Measurements from ENCODE around the gene KIF26A.

KIF26A gene

GRCh38 chr14:104192883-104193245 is 54.5 kb downstream of the KIF26A start:
- H3K4me1 ChIP-seq (ENCODE audit: low read length) = no peaks in the 10 kb centered on the region
- H3K4me3 ChIP-seq (ENCODE audit: low read length) = no peak overlapping the region
- H3K27ac ChIP-seq (ENCODE audit: low read length) = no peak overlapping the region
- no peak overlapping the region for H2AFZ ChIP-seq (ENCODE audit: low read depth, low read length)
- H3K4me2 ChIP-seq (ENCODE audit: low read length) = no peak overlapping the region
- H4K20me1 ChIP-seq (ENCODE audit: insufficient read depth, low read length) = no peaks in the 10 kb centered on the region
- H3K9ac ChIP-seq (ENCODE audit: low read length) = no peak overlapping the region
- H3K79me2 ChIP-seq (ENCODE audit: low read length) = no peaks in the 10 kb centered on the region
- H3K27me3 ChIP-seq (ENCODE audit: low read depth, low read length) = peaks cover 5% of the 10 kb centered on the region; the same call in 1 of the 2 replicates
- no peaks in the 10 kb centered on the region for H3K9me3 ChIP-seq (ENCODE audit: insufficient read depth, low read length)
- H3K36me3 ChIP-seq (replicated peaks; ENCODE audit: low read depth, low read length) = no peaks in the 10 kb centered on the region
- TF ChIP-seq EZH2phosphoT487 (IDR thresholded peaks at IDR 0.05; ENCODE audit: low read depth) = no peak
- no peak for TF ChIP-seq CTCF (IDR thresholded peaks at IDR 0.05; ENCODE audit: low read depth, low read length)

GRCh38 chr14:104194016-104194415 is 55.6 kb downstream of the KIF26A start:
- no peak for TF ChIP-seq EZH2phosphoT487 (IDR thresholded peaks at IDR 0.05; ENCODE audit: low read depth)
- TF ChIP-seq CTCF (IDR thresholded peaks at IDR 0.05; ENCODE audit: low read depth, low read length) = no peak
- H4K20me1 ChIP-seq (ENCODE audit: insufficient read depth, low read length) = no peaks in the 10 kb centered on the region
- H3K9ac ChIP-seq (ENCODE audit: low read length) = no peak overlapping the region
- no peaks in the 10 kb centered on the region for H3K9me3 ChIP-seq (ENCODE audit: insufficient read depth, low read length)
- no peaks in the 10 kb centered on the region for H3K4me1 ChIP-seq (ENCODE audit: low read length)
- no peaks in the 10 kb centered on the region for H3K79me2 ChIP-seq (ENCODE audit: low read length)
- no peak overlapping the region for H2AFZ ChIP-seq (ENCODE audit: low read depth, low read length)
- no peak overlapping the region for H3K4me2 ChIP-seq (ENCODE audit: low read length)
- no peaks in the 10 kb centered on the region for H3K36me3 ChIP-seq (replicated peaks; ENCODE audit: low read depth, low read length)
- H3K4me3 ChIP-seq (ENCODE audit: low read length) = no peak overlapping the region
- no peak overlapping the region for H3K27ac ChIP-seq (ENCODE audit: low read length)
- peaks cover 5% of the 10 kb centered on the region; the same call in 1 of the 2 replicates for H3K27me3 ChIP-seq (ENCODE audit: low read depth, low read length)

- no peak overlapping the region for H3K4me2 ChIP-seq (ENCODE audit: low read length)
- no peak overlapping the region for H3K4me3 ChIP-seq (ENCODE audit: low read length)
- H3K9me3 ChIP-seq (ENCODE audit: insufficient read depth, low read length) = no peaks in the 10 kb centered on the region
- no peaks in the 10 kb centered on the region for H3K4me1 ChIP-seq (ENCODE audit: low read length)
- TF ChIP-seq CTCF (IDR thresholded peaks at IDR 0.05; ENCODE audit: low read depth, low read length) = no peak
- no peak for TF ChIP-seq EZH2phosphoT487 (IDR thresholded peaks at IDR 0.05; ENCODE audit: low read depth)
- H3K36me3 ChIP-seq (replicated peaks; ENCODE audit: low read depth, low read length) = no peaks in the 10 kb centered on the region
- H3K9ac ChIP-seq (ENCODE audit: low read length) = no peak overlapping the region
- H3K27ac ChIP-seq (ENCODE audit: low read length) = no peak overlapping the region
- H4K20me1 ChIP-seq (ENCODE audit: insufficient read depth, low read length) = no peaks in the 10 kb centered on the region
- H2AFZ ChIP-seq (ENCODE audit: low read depth, low read length) = no peak overlapping the region
- H3K79me2 ChIP-seq (ENCODE audit: low read length) = no peaks in the 10 kb centered on the region
- H3K27me3 ChIP-seq (ENCODE audit: low read depth, low read length) = peaks cover 5% of the 10 kb centered on the region; the same call in 1 of the 2 replicates
Observed at GRCh38 chr14:104194716-104195115, 56.3 kb downstream of the KIF26A start.

- Histone ChIP-seq H3K9me3 (ENCODE audit: insufficient read depth, low read length) (no peaks in the 10 kb centered on the region), H3K27me3 (ENCODE audit: low read depth, low read length) (peaks cover 5% of the 10 kb centered on the region; the same call in 1 of the 2 replicates), H3K9ac (ENCODE audit: low read length) (no peak overlapping the region), H3K36me3 (replicated peaks; ENCODE audit: low read depth, low read length) (no peaks in the 10 kb centered on the region), H3K79me2 (ENCODE audit: low read length) (no peaks in the 10 kb centered on the region), H3K4me3 (ENCODE audit: low read length) (no peak overlapping the region), H3K4me2 (ENCODE audit: low read length) (no peak overlapping the region), H2AFZ (ENCODE audit: low read depth, low read length) (no peak overlapping the region), H4K20me1 (ENCODE audit: insufficient read depth, low read length) (no peaks in the 10 kb centered on the region), H3K4me1 (ENCODE audit: low read length) (no peaks in the 10 kb centered on the region), H3K27ac (ENCODE audit: low read length) (no peak overlapping the region)
- TF ChIP-seq CTCF (IDR thresholded peaks at IDR 0.05; ENCODE audit: low read depth, low read length) = no peak
- TF ChIP-seq EZH2phosphoT487 (IDR thresholded peaks at IDR 0.05; ENCODE audit: low read depth) = no peak
Observed at GRCh38 chr14:104195361-104195760, 57.0 kb downstream of the KIF26A start.

All from OCI-LY3 (cell line).